PC-9 (cell line): ENCODE measurements around the gene PITPNM1. TPM values are rescaled to one million over a fixed set of nuclear protein-coding genes. Genes with fewer than 3 reads are reported as not detected.
A peak's percentile ranks its signal among the peaks of the same experiment; 100 is the strongest.

Experiments used
- BruUV-seq: library from RNA; stranded (reverse); fragments of 400-500 nt; replicated peaks from 2 replicates; lab custom pipeline; 2021; lab: Mats Ljungman, UMichigan
- CTCF ChIA-PET: fragments of 300-600 bp; sonication (Branson Sonifier 250); formaldehyde crosslinking; loops from one replicate; lab custom pipeline; 2022; ENCODE audit warnings: antibody characterized with exemption; lab: Charles Lee
- POLR2A ChIA-PET: fragments of 300-600 bp; sonication (Branson Sonifier 250); formaldehyde crosslinking; loops from one replicate; lab custom pipeline; 2022; ENCODE audit warnings: antibody characterized with exemption; ENCODE audit not compliant: unreplicated experiment; lab: Charles Lee
- DNase-seq, 2 experiments: peaks; one replicate each; pipeline versions ENCODE4 v3.0.0 to v3.0.0-alpha.2; 2015 to 2022; ENCODE audit warnings: mixed read lengths in 1 of 2
- H2AFZ ChIP-seq: fragments of 200-600 bp; sonication (generic); 2 replicates; pipeline ENCODE4 v1.8.1; 2017; ENCODE audit warnings: antibody characterized with exemption
- H3F3A ChIP-seq: fragments of 200-600 bp; sonication (generic); 2 replicates; pipeline ENCODE4 v1.8.1; 2017; ENCODE audit warnings: antibody characterized with exemption, mild to moderate bottlenecking, low read depth; ENCODE audit not compliant: insufficient read depth
- H3K27ac ChIP-seq: fragments of 200-600 bp; sonication (generic); 2 replicates; pipeline ENCODE4 v1.6.1; 2016; ENCODE audit warnings: mixed run types
- H3K27me3 ChIP-seq: fragments of 200-600 bp; sonication (generic); 2 replicates; pipeline ENCODE4 v1.6.1; 2016; ENCODE audit warnings: low read depth, mixed run types; ENCODE audit not compliant: insufficient read depth
- H3K36me3 ChIP-seq: fragments of 200-600 bp; sonication (generic); 2 replicates; pipeline ENCODE4 v1.6.1; 2016; ENCODE audit warnings: low read depth, mixed run types
- H3K4me1 ChIP-seq: fragments of 200-600 bp; sonication (generic); replicated peaks from 2 replicates; pipeline ENCODE4 v1.6.1; 2016; ENCODE audit warnings: mixed run types; ENCODE audit not compliant: insufficient read depth
- H3K4me2 ChIP-seq: fragments of 200-600 bp; sonication (generic); 2 replicates; pipeline ENCODE4 v1.6.1; 2017; ENCODE audit warnings: mixed run types
- H3K4me3 ChIP-seq: fragments of 200-600 bp; sonication (generic); 2 replicates; pipeline ENCODE4 v1.6.1; 2016; ENCODE audit warnings: mixed run types
- H3K79me2 ChIP-seq: fragments of 200-600 bp; sonication (generic); 2 replicates; pipeline ENCODE4 v1.6.1; 2017; ENCODE audit warnings: low read depth, mixed run types
- H3K9me2 ChIP-seq: fragments of 200-600 bp; sonication (generic); 2 replicates; pipeline ENCODE4 v1.8.1; 2017; ENCODE audit warnings: mild to moderate bottlenecking; ENCODE audit not compliant: insufficient read depth
- H3K9me3 ChIP-seq: fragments of 200-600 bp; sonication (generic); 2 replicates; pipeline ENCODE4 v1.8.1; 2016; ENCODE audit warnings: low read depth; ENCODE audit not compliant: insufficient read depth
- H4K20me1 ChIP-seq: fragments of 200-600 bp; sonication (generic); 2 replicates; pipeline ENCODE4 v1.8.1; 2017; ENCODE audit not compliant: insufficient read depth
- CTCF ChIP-seq: fragments of 200-600 bp; sonication (generic); conservative IDR thresholded peaks from 2 replicates; pipeline ENCODE4 v1.6.1; 2017; ENCODE audit warnings: mixed run types, antibody characterized with exemption, mild to moderate bottlenecking, moderate library complexity
- EZH2 ChIP-seq: fragments of 200-600 bp; sonication (generic); IDR thresholded peaks from 2 replicates; pipeline ENCODE4 v1.8.0; 2017; ENCODE audit warnings: antibody characterized with exemption, low read depth
- intact Hi-C: fragments of 100-400 bp; cut with micrococcal nuclease; formaldehyde crosslinking; loops from one replicate; pipeline ENCODE4 v1.10.0; 2022; ENCODE audit not compliant: unreplicated experiment
- total RNA-seq: library from RNA; stranded (reverse); gene quantifications from 2 replicates; pipeline ENCODE4 v1.2.3, GENCODE V29; 2021

The PITPNM1 gene
- total RNA-seq, 1 experiment from 2014 or later, result 84.0 TPM

DNA sequence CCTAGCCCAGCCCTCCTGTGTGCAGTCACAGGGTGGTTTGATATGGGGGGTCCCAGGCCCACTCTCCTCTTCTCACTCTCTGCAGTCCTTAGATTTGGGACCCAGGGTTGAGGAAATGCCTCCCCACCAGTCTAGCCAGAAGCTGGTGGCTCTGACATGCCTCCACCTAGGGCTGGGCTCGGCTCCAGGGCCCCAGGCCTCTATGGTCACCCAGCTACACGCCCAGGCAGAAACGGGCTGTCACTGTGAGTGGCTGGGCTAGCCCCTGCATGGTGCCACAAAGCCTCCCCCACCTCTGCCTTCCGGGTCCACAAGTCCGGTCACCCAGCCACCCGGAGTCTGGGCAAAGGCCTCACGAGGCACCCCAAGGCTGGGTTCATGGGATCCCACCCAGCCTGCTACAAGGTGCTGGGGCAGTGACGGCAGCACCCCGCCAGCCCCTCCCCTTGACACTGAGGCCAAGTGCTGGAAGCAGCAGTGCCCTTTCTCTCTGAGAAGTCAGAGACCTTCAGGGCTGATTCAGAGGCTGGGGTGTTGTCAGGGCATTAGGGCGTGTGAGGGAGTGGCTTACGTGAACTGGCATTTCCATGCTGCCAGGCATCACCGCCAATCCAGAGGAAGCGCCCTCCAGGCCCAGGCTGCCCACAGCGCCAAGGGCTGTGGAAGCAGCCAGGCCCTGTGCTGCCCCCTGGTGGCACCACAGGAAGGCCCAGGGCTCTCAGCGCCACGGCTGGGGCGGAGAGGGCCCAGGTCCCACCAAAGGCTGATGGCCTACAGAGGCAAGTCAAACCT, 638 bp upstream of the PITPNM1 start:
- peaks cover 36% of the 10 kb centered on the region for H3K4me1 ChIP-seq
- intact Hi-C loops, result loop anchor here (1.0 to 5.0 kb wide), 9 partner anchors 23 to 160 kb away; partner anchors contain the start of genes AIP, CLCF1, CORO1B and PPP1CA
- peaks cover 3% of the 10 kb centered on the region; the same call in 1 of the 2 replicates for H4K20me1 ChIP-seq
- peaks cover 4% of the 10 kb centered on the region; the same call in 1 of the 2 replicates for H3K36me3 ChIP-seq
- H3K27me3 ChIP-seq, result no peaks in the 10 kb centered on the region
- CTCF ChIA-PET, result interaction anchor here (0.5 to 0.9 kb wide), 4 partner anchors 85 to 869 kb away, joined by 3 to 5 read pairs (median 4); partner anchors contain the start of gene PPP1CA
- POLR2A ChIA-PET, result interaction anchor here (0.6 to 0.8 kb wide), 3 partner anchors 26 to 160 kb away, joined by 3 to 4 read pairs (median 3); no protein-coding TSS in a partner anchor
- no peaks in the 10 kb centered on the region for H3K9me3 ChIP-seq
- H2AFZ ChIP-seq, result no peak overlapping the region; the same call in 1 of the 2 replicates
- H3K79me2 ChIP-seq, result peaks cover 33% of the 10 kb centered on the region
- peak overlapping the region; percentile 97 for H3K4me3 ChIP-seq
- no peaks in the 10 kb centered on the region for H3K9me2 ChIP-seq
- peak overlapping the region; percentile 97 for H3K4me2 ChIP-seq
- H3K27ac ChIP-seq, result peak overlapping the region; percentile 83
- peak; percentile 98 to 99 for DNase-seq
- TSS peak; percentile 37 for BruUV-seq
- H3F3A ChIP-seq, result peaks cover 42% of the 10 kb centered on the region
- no peak for TF ChIP-seq EZH2
- peak; percentile 98 for TF ChIP-seq CTCF

- Histone ChIP-seq H3F3A (peaks cover 47% of the 10 kb centered on the region), H4K20me1 (peaks cover 3% of the 10 kb centered on the region; the same call in 1 of the 2 replicates), H3K9me2 (no peaks in the 10 kb centered on the region), H3K36me3 (peaks cover 7% of the 10 kb centered on the region; the same call in 1 of the 2 replicates), H3K4me3 (peak overlapping the region; percentile 97), H3K4me2 (peak overlapping the region; percentile 97), H3K27ac (peak overlapping the region; percentile 83), H3K9me3 (no peaks in the 10 kb centered on the region), H3K4me1 (peaks cover 36% of the 10 kb centered on the region), H2AFZ (peak overlapping the region; percentile 86), H3K27me3 (no peaks in the 10 kb centered on the region), H3K79me2 (peaks cover 33% of the 10 kb centered on the region)
- TF ChIP-seq CTCF, result no peak
- no peak for TF ChIP-seq EZH2
- intact Hi-C loops, result no loop called here
- BruUV-seq, result no TSS peak
- POLR2A ChIA-PET, result no interaction called here
- CTCF ChIA-PET, result interaction anchor here (0.6 kb wide), 1 partner anchor 75 kb away, joined by 3 read pairs; no protein-coding TSS in a partner anchor
- peak in 1 of 2 experiments; percentile 53 for DNase-seq
Observed at GRCh38 chr11:67504005-67504949, 886 bp downstream of the PITPNM1 start.
